H1 (cell line): ENCODE data around the gene APPL2. TPM values are rescaled to one million over a fixed set of nuclear protein-coding genes. Genes with fewer than 3 reads are reported as not detected.

Experiments used
- CTCF ChIA-PET: fragments of 300-600 bp; sonication (Branson Sonifier 250); formaldehyde crosslinking; loops from one replicate; lab custom pipeline; 2021; ENCODE audit not compliant: partially characterized antibody; lab: Charles Lee
- POLR2A ChIA-PET: fragments of 300-600 bp; sonication (Branson Sonifier 250); formaldehyde crosslinking; loops from one replicate; lab custom pipeline; 2021; ENCODE audit warnings: inconsistent platforms; ENCODE audit not compliant: partially characterized antibody; lab: Charles Lee
- DNase-seq, 2 experiments: peaks; one replicate each; pipeline versions ENCODE4 v3.0.0 to v3.0.0-alpha.2; 2010 to 2022; ENCODE audit warnings: low spot score in 2 of 2, low read depth in 1 of 2, mixed read lengths in 1 of 2
- FAIRE-seq: peaks from 2 replicates; lab custom pipeline; 2011; peaks lifted over from hg19 to GRCh38; lab: Jason Lieb, UNC
- H2AFZ ChIP-seq: 2 replicates; pipeline ENCODE4 v1.8.1; 2012; ENCODE audit warnings: low read length, inconsistent platforms
- H2AK5ac ChIP-seq: 2 replicates; pipeline ENCODE4 v1.6.1; 2013; ENCODE audit warnings: low read depth, low read length
- H2BK120ac ChIP-seq: replicated peaks from 2 replicates; pipeline ENCODE3; 2013; ENCODE audit warnings: low read depth, low read length, inconsistent platforms
- H2BK12ac ChIP-seq: 2 replicates; pipeline ENCODE4 v1.6.1; 2013; ENCODE audit warnings: low read depth, low read length
- H2BK15ac ChIP-seq: 2 replicates; pipeline ENCODE4 v1.6.1; 2013; ENCODE audit warnings: low read length
- H2BK20ac ChIP-seq: 2 replicates; pipeline ENCODE4 v1.6.1; 2013; ENCODE audit warnings: low read length
- H2BK5ac ChIP-seq: 2 replicates; pipeline ENCODE4 v1.6.1; 2013; ENCODE audit warnings: low read depth, low read length
- H3K14ac ChIP-seq: 2 replicates; pipeline ENCODE4 v1.6.1; 2013; ENCODE audit warnings: inconsistent platforms; ENCODE audit not compliant: insufficient read length
- H3K18ac ChIP-seq: 2 replicates; pipeline ENCODE4 v1.6.1; 2013; ENCODE audit warnings: low read length; ENCODE audit errors: extremely low read depth
- H3K23ac ChIP-seq: 2 replicates; pipeline ENCODE4 v1.6.1; 2013; ENCODE audit warnings: inconsistent platforms; ENCODE audit not compliant: insufficient read length
- H3K23me2 ChIP-seq: 2 replicates; pipeline ENCODE4 v1.6.1; 2013; ENCODE audit warnings: low read depth, low read length
- H3K27ac ChIP-seq: 2 replicates; pipeline ENCODE4 v1.6.1; 2011; ENCODE audit warnings: low read depth, low read length, inconsistent platforms
- H3K27me3 ChIP-seq, 4 experiments: replicated peaks in 1 of 4; 1 replicate in 1 of 4; 2 replicates in 3 of 4; pipeline versions ENCODE4 v1.6.1 to v1.8.1; 2011 to 2013; ENCODE audit warnings: low read length in 3 of 4, mild to moderate bottlenecking in 3 of 4, inconsistent platforms in 2 of 4, mixed read lengths in 2 of 4, moderate library complexity in 1 of 4; ENCODE audit not compliant: control insufficient read depth in 3 of 4, insufficient read depth in 3 of 4; ENCODE audit errors: extremely low read depth in 1 of 4
- H3K36me3 ChIP-seq, 4 experiments: 2 replicates each; pipeline versions ENCODE4 v1.6.1 to v1.8.1; 2011 to 2013; ENCODE audit warnings: mild to moderate bottlenecking in 4 of 4, low read length in 3 of 4, moderate library complexity in 2 of 4, control low read depth in 1 of 4, inconsistent platforms in 1 of 4; ENCODE audit not compliant: insufficient read depth in 4 of 4, control insufficient read depth in 2 of 4
- H3K4ac ChIP-seq: replicated peaks from 2 replicates; pipeline ENCODE3; 2013; ENCODE audit warnings: low read length, low read depth, mixed read lengths, inconsistent platforms; ENCODE audit not compliant: insufficient read length
- H3K4me1 ChIP-seq, 4 experiments: replicated peaks in 1 of 4; 1 replicate in 1 of 4; 2 replicates in 3 of 4; pipeline versions ENCODE4 v1.6.1 to v1.8.1; 2011 to 2013; ENCODE audit warnings: low read length in 3 of 4, inconsistent platforms in 2 of 4, mixed read lengths in 1 of 4; ENCODE audit not compliant: insufficient read depth in 4 of 4, control insufficient read depth in 3 of 4
- H3K4me2 ChIP-seq, 2 experiments: 2 replicates each; pipeline versions ENCODE4 v1.6.1 to v1.8.1; 2011 to 2013; ENCODE audit warnings: low read depth in 2 of 2, low read length in 2 of 2, control low read depth in 1 of 2, inconsistent platforms in 1 of 2, mild to moderate bottlenecking in 1 of 2; ENCODE audit not compliant: insufficient read depth in 1 of 2
- H3K4me3 ChIP-seq, 4 experiments: fragments of 200-600, 300-600 bp in 1 of 4; sonication (generic), shearing (Covaris generic), sonication (Bioruptor Twin) in 1 of 4; 2 replicates each; pipeline versions ENCODE4 v1.5.1 to v1.8.1; 2011 to 2016; ENCODE audit warnings: low read length in 4 of 4, low read depth in 3 of 4, control low read depth in 2 of 4, inconsistent platforms in 2 of 4, mild to moderate bottlenecking in 2 of 4, mixed read lengths in 1 of 4, moderate library complexity in 1 of 4; ENCODE audit not compliant: insufficient read depth in 2 of 4; ENCODE audit errors: extremely low read depth in 1 of 4
- H3K56ac ChIP-seq: replicated peaks from 2 replicates; pipeline ENCODE3; 2013; ENCODE audit warnings: low read depth, mild to moderate bottlenecking, mixed read lengths, low read length, inconsistent platforms; ENCODE audit not compliant: insufficient read length
- H3K79me1 ChIP-seq: 2 replicates; pipeline ENCODE4 v1.6.1; 2013; ENCODE audit warnings: low read depth, low read length, control low read depth
- H3K79me2 ChIP-seq, 2 experiments: 2 replicates each; pipeline versions ENCODE4 v1.6.1 to v1.8.1; 2012 to 2013; ENCODE audit warnings: low read length in 2 of 2, mild to moderate bottlenecking in 2 of 2, inconsistent platforms in 1 of 2; ENCODE audit not compliant: insufficient read depth in 2 of 2, control insufficient read depth in 1 of 2
- H3K9ac ChIP-seq, 4 experiments: replicated peaks in 1 of 4; 1 replicate in 1 of 4; 2 replicates in 3 of 4; pipeline versions ENCODE4 v1.6.1 to v1.8.1; 2011 to 2013; ENCODE audit warnings: low read depth in 3 of 4, low read length in 3 of 4, control low read depth in 2 of 4, mild to moderate bottlenecking in 2 of 4, moderate library complexity in 2 of 4, inconsistent platforms in 1 of 4; ENCODE audit errors: extremely low read depth in 1 of 4
- H3K9me3 ChIP-seq, 2 experiments: 2 replicates each; pipeline versions ENCODE4 v1.6.1 to v1.8.1; 2012 to 2013; ENCODE audit warnings: mild to moderate bottlenecking in 2 of 2, moderate library complexity in 2 of 2, control low read depth in 1 of 2, inconsistent platforms in 1 of 2, low read depth in 1 of 2, low read length in 1 of 2, mixed read lengths in 1 of 2; ENCODE audit not compliant: insufficient read depth in 2 of 2
- H4K20me1 ChIP-seq, 2 experiments: replicated peaks in 1 of 2; 2 replicates each; pipeline versions ENCODE3 to v1.8.1; 2011 to 2013; ENCODE audit warnings: inconsistent platforms in 2 of 2, low read length in 2 of 2, mild to moderate bottlenecking in 1 of 2; ENCODE audit not compliant: insufficient read depth in 2 of 2, control insufficient read depth in 1 of 2
- H4K5ac ChIP-seq: 2 replicates; pipeline ENCODE4 v1.6.1; 2013; ENCODE audit warnings: low read length, low read depth, mixed read lengths, inconsistent platforms; ENCODE audit not compliant: insufficient read length
- H4K8ac ChIP-seq: 2 replicates; pipeline ENCODE4 v1.8.0; 2013; ENCODE audit warnings: mild to moderate bottlenecking, moderate library complexity, low read length, inconsistent platforms; ENCODE audit not compliant: insufficient read depth; ENCODE audit errors: extremely low read depth
- H4K91ac ChIP-seq: replicated peaks from 2 replicates; pipeline ENCODE3; 2013; ENCODE audit warnings: low read length, mixed read lengths, inconsistent platforms; ENCODE audit not compliant: insufficient read length
- CBX5 ChIP-seq: fragments of 300-800, 300-1000 bp; sonication (generic); IDR thresholded peaks from 2 replicates; pipeline ENCODE4 v1.7.1; 2016; ENCODE audit warnings: antibody characterized with exemption, low read length, low read depth
- MAFK ChIP-seq: IDR thresholded peaks from 2 replicates; pipeline ENCODE4 v1.6.1; 2012; ENCODE audit warnings: low read depth, mild to moderate bottlenecking, improper control_type of control experiment, low read length
- POLR2AphosphoS5 ChIP-seq: IDR thresholded peaks from 2 replicates; pipeline ENCODE4 v1.6.1; 2011; ENCODE audit warnings: low read depth, low read length
- SIX5 ChIP-seq: IDR thresholded peaks from 2 replicates; pipeline ENCODE4 v1.6.1; 2011; ENCODE audit warnings: mild to moderate bottlenecking, low read depth, low read length
- ZNF274 ChIP-seq: IDR thresholded peaks from 2 replicates; pipeline ENCODE4 v1.7.0; 2012; ENCODE audit warnings: low read length, borderline replicate concordance; ENCODE audit errors: extremely low read depth
- WGBS, 2 experiments: shearing (Covaris generic) in 1 of 2; methylation state at CpG; one replicate each; pipeline versions ENCODE4 v1.1.6 to v1.1.7; 2013 to 2015; ENCODE audit warnings: low lambda C conversion rate in 2 of 2, mixed read lengths in 2 of 2, inconsistent platforms in 1 of 2, low coverage in 1 of 2, missing lambda C conversion rate in 1 of 2; ENCODE audit not compliant: insufficient replicate concordance in 2 of 2, insufficient coverage in 1 of 2, insufficient read length in 1 of 2; ENCODE audit errors: extremely low coverage in 1 of 2, missing lambda C conversion rate in 1 of 2; 5-methylcytosine and 5-hydroxymethylcytosine counted together
- polyA plus RNA-seq, 7 experiments: library from polyadenylated mRNA; depleted of rRNA in 3 of 7; stranded (reverse) in 5 of 7; unstranded in 2 of 7; fragments of >200 nt in 5 of 7; fragments of 200-250 nt in 2 of 7; gene quantifications; 1 replicate in 5 of 7; 2 replicates in 1 of 7; 4 replicates in 1 of 7; pipeline versions ENCODE4 v1.2.1 to v1.2.3, GENCODE V29; 2011 to 2013; ENCODE audit warnings: missing spikeins in 2 of 7, mixed read lengths in 2 of 7
- total RNA-seq: library from RNA; stranded (reverse); fragmentation: NEBNext Ultra II Directional; extraction: Animal tissue kit (Norgen Biotek cat#: 25700); gene quantifications from 2 replicates; pipeline ENCODE4 v1.2.1, GENCODE V29; 2021
- TF ChIP-seq, protein P1 (sequence below), 3 experiments: IDR thresholded peaks; 1 replicate in 2 of 3; 2 replicates in 1 of 3; pipeline versions ENCODE4 v1.5.1 to v1.6.1; 2011; ENCODE audit warnings: low read length in 3 of 3, mild to moderate bottlenecking in 3 of 3, inconsistent platforms in 2 of 3, low read depth in 1 of 3, moderate library complexity in 1 of 3; ENCODE audit not compliant: insufficient read depth in 1 of 3; ENCODE audit errors: control extremely low read depth in 1 of 3

Gene APPL2
- total and polyA plus RNA-seq, 2 of the 8 experiments (the other 6 are each of a cell fraction or from before 2014, with no cell fraction given) = 8.9 to 22.9 TPM

DNA sequence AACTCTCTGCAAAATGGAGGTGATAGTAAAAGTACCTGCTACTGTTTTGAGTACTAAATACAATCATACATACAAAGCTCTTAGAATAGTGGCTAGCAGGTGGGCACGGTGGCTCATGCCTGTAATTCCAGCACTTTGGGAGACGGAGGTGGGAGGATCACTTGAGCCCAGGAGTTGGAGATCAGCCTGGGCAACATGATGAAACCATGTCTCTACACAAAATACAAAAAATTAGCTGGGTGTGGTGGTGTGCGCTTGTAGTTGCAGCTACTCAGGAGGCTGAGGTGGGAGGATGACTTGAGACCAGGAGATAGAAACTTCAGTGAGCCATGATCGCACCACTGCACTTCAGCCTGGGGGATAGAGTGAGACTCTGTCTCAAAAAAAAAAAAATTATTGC, 28.8 kb upstream of the APPL2 start:
- Histone ChIP-seq H3K4me1 (no peaks in the 10 kb centered on the region), H2AFZ (no peak overlapping the region), H3K36me3 (no peaks in the 10 kb centered on the region), H2BK15ac (no peak overlapping the region), H2AK5ac (no peak overlapping the region), H4K91ac (no peak overlapping the region), H3K14ac (no peak overlapping the region), H3K27me3 (no peaks in the 10 kb centered on the region), H2BK20ac (no peak overlapping the region), H3K23me2 (no peaks in the 10 kb centered on the region), H3K9ac (no peak overlapping the region), H2BK120ac (no peak overlapping the region), H4K20me1 (no peaks in the 10 kb centered on the region), H2BK12ac (no peak overlapping the region), H4K5ac (no peak overlapping the region), H3K9me3 (no peaks in the 10 kb centered on the region), H3K79me1 (no peaks in the 10 kb centered on the region), H3K4me2 (no peak overlapping the region), H3K79me2 (no peaks in the 10 kb centered on the region), H3K18ac (no peak overlapping the region), H3K56ac (no peak overlapping the region), H2BK5ac (no peak overlapping the region), H3K27ac (no peak overlapping the region), H3K4ac (no peak overlapping the region), H3K4me3 (no peak overlapping the region), H4K8ac (no peak overlapping the region), H3K23ac (no peak overlapping the region)
- 98% methylated on average over 4 of the region's 4 CpGs; no CpG with 5 or more reads in 1 of the 2 experiments for WGBS, 2 experiments
- FAIRE-seq = no peak
- no peak for DNase-seq
- ChIA-PET POLR2A (interaction anchor here (1.0 kb wide), 1 partner anchor 29 kb away, joined by 4 read pairs; the partner anchor contains the start of gene APPL2), CTCF (interaction anchor here (0.6 kb wide), 2 partner anchors 522 to 993 kb away, joined by 3 read pairs; no protein-coding TSS in a partner anchor)
- TF ChIP-seq SIX5 (no peak), MAFK (no peak), CBX5 (no peak), ZNF274 (no peak), POLR2AphosphoS5 (no peak)
- TF ChIP-seq, protein P1, sequence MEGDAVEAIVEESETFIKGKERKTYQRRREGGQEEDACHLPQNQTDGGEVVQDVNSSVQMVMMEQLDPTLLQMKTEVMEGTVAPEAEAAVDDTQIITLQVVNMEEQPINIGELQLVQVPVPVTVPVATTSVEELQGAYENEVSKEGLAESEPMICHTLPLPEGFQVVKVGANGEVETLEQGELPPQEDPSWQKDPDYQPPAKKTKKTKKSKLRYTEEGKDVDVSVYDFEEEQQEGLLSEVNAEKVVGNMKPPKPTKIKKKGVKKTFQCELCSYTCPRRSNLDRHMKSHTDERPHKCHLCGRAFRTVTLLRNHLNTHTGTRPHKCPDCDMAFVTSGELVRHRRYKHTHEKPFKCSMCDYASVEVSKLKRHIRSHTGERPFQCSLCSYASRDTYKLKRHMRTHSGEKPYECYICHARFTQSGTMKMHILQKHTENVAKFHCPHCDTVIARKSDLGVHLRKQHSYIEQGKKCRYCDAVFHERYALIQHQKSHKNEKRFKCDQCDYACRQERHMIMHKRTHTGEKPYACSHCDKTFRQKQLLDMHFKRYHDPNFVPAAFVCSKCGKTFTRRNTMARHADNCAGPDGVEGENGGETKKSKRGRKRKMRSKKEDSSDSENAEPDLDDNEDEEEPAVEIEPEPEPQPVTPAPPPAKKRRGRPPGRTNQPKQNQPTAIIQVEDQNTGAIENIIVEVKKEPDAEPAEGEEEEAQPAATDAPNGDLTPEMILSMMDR (IDR thresholded peaks at IDR 0.05; ENCODE audit: control extremely low read depth in 1 of 3, insufficient read depth in 1 of 3, low read depth in 1 of 3, low read length in 3 of 3) = no peak
